Neural cell (in vitro differentiated cells): ENCODE data around the gene PLA2G4E.

Experiments
- CTCF ChIP-seq: fragments of 450-650 bp; IDR thresholded peaks from 2 replicates; pipeline ENCODE4 v1.5.1; 2014; ENCODE audit warnings: antibody characterized with exemption, mild to moderate bottlenecking, moderate library complexity; ENCODE audit not compliant: poor library complexity, severe bottlenecking
- EP300 ChIP-seq: fragments of 450-650 bp; conservative IDR thresholded peaks from 2 replicates; pipeline ENCODE4 v1.6.1; 2014; ENCODE audit warnings: antibody characterized with exemption, mild to moderate bottlenecking, moderate library complexity; ENCODE audit not compliant: poor library complexity, severe bottlenecking
- POLR2AphosphoS5 ChIP-seq: IDR thresholded peaks from 2 replicates; pipeline ENCODE4 v1.6.1; 2012
- RAD21 ChIP-seq: fragments of 450-650 bp; conservative IDR thresholded peaks from 2 replicates; pipeline ENCODE4 v1.6.1; 2014; ENCODE audit warnings: antibody characterized with exemption, mild to moderate bottlenecking, moderate library complexity
- REST ChIP-seq: IDR thresholded peaks from 2 replicates; pipeline ENCODE4 v1.6.1; 2012; ENCODE audit warnings: borderline replicate concordance
- SMC3 ChIP-seq: fragments of 450-650 bp; conservative IDR thresholded peaks from 2 replicates; pipeline ENCODE4 v1.6.1; 2014; ENCODE audit warnings: antibody characterized with exemption, mild to moderate bottlenecking, moderate library complexity; ENCODE audit not compliant: poor library complexity

DNA sequence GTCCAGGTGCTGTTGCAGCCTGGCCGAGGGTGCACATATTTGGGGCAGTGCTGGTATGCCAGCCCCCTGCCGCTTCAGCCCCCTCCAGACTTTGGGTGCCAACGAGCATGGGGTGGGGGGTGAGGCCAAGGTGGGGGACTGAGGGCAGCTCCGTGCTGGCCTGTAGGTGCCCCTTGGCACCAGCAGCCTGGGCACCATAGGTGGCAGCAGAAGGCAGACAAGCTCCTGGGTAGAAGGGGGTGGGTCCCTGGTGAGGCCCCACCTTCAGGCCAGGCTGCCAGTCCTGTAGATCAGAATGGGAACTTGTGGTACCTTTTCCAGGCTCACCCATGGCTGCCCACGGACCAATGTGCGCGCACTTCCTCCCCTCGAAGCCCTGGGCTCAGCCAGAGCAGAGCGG, 16.1 kb upstream of the PLA2G4E start:
- no peak for TF ChIP-seq RAD21
- no peak for TF ChIP-seq CTCF
- TF ChIP-seq SMC3: no peak
- TF ChIP-seq POLR2AphosphoS5: no peak
- TF ChIP-seq REST: no peak
- TF ChIP-seq EP300: no peak
